Neural cell (in vitro differentiated cells): ENCODE measurements around the gene DCAF11. TPM values are rescaled to one million over a fixed set of nuclear protein-coding genes. Genes with fewer than 3 reads are reported as not detected.
A peak's percentile ranks its signal among the peaks of the same experiment; 100 is the strongest.

Experiments used
- H2AFZ ChIP-seq: fragments of 200-600, 300-800 bp; sonication (generic), shearing (Covaris generic); 2 replicates; pipeline ENCODE4 v1.6.0; 2014; ENCODE audit warnings: low read depth, mild to moderate bottlenecking, antibody characterized with exemption, low read length, moderate library complexity
- H3F3A ChIP-seq: fragments of 200-600 bp; shearing (Covaris generic); 2 replicates; pipeline ENCODE4 v1.6.1; 2016; ENCODE audit warnings: mild to moderate bottlenecking, moderate library complexity, mixed read lengths, antibody characterized with exemption, low read length; ENCODE audit not compliant: insufficient read depth, poor library complexity, severe bottlenecking
- H3K27ac ChIP-seq: fragments of 200-600, 300-800 bp; sonication (generic), shearing (Covaris generic); 2 replicates; pipeline ENCODE4 v1.5.1; 2014; ENCODE audit warnings: mild to moderate bottlenecking, low read length, moderate library complexity
- H3K27me3 ChIP-seq: fragments of 300-800, 200-600 bp; sonication (generic), shearing (Covaris generic); 2 replicates; pipeline ENCODE4 v1.6.0; 2014; ENCODE audit warnings: mild to moderate bottlenecking, low read depth, low read length, moderate library complexity; ENCODE audit not compliant: insufficient read depth
- H3K36me3 ChIP-seq: fragments of 300-800, 200-600 bp; sonication (generic), shearing (Covaris generic); 2 replicates; pipeline ENCODE4 v1.5.1; 2014; ENCODE audit warnings: mild to moderate bottlenecking, antibody characterized with exemption, low read length, moderate library complexity; ENCODE audit not compliant: insufficient read depth
- H3K4me2 ChIP-seq: fragments of 300-800, 200-600 bp; sonication (generic), shearing (Covaris generic); 2 replicates; pipeline ENCODE4 v1.6.0; 2014; ENCODE audit warnings: mild to moderate bottlenecking, low read length
- H3K4me3 ChIP-seq: fragments of 300-800, 200-600 bp; sonication (generic), shearing (Covaris generic); 2 replicates; pipeline ENCODE4 v1.5.1; 2014; ENCODE audit warnings: mild to moderate bottlenecking, low read length, moderate library complexity
- H3K79me2 ChIP-seq: fragments of 200-600 bp; shearing (Covaris generic); replicated peaks from 2 replicates; pipeline ENCODE4 v1.6.0; 2014; ENCODE audit warnings: mild to moderate bottlenecking, low read length, moderate library complexity; ENCODE audit not compliant: insufficient read depth
- H3K9ac ChIP-seq: fragments of 300-800, 200-600 bp; sonication (generic), shearing (Covaris generic); 2 replicates; pipeline ENCODE4 v1.6.1; 2016; ENCODE audit warnings: mild to moderate bottlenecking, low read length, mixed read lengths
- H3K9me2 ChIP-seq: fragments of 200-600 bp; shearing (Covaris generic); 2 replicates; pipeline ENCODE4 v1.6.1; 2016; ENCODE audit warnings: mild to moderate bottlenecking, low read length, mixed read lengths; ENCODE audit not compliant: insufficient read depth
- H3K9me3 ChIP-seq: fragments of 200-600, 300-800 bp; sonication (generic), shearing (Covaris generic); 2 replicates; pipeline ENCODE4 v1.6.1; 2016; ENCODE audit warnings: mild to moderate bottlenecking, mixed run types, low read length, moderate library complexity, mixed read lengths
- H4K20me1 ChIP-seq: fragments of 200-600 bp; shearing (Covaris generic); 2 replicates; pipeline ENCODE4 v1.6.1; 2016; ENCODE audit warnings: mild to moderate bottlenecking, mixed run types; ENCODE audit not compliant: insufficient read depth
- EP300 ChIP-seq: fragments of 450-650 bp; conservative IDR thresholded peaks from 2 replicates; pipeline ENCODE4 v1.6.1; 2014; ENCODE audit warnings: antibody characterized with exemption, mild to moderate bottlenecking, moderate library complexity; ENCODE audit not compliant: poor library complexity, severe bottlenecking
- EZH2 ChIP-seq: fragments of 200-600, 300-800 bp; shearing (Covaris generic), sonication (generic); IDR thresholded peaks from 2 replicates; pipeline ENCODE4 v1.6.1; 2014; ENCODE audit warnings: antibody characterized with exemption, low read length, borderline replicate concordance, mild to moderate bottlenecking; ENCODE audit not compliant: insufficient read depth, poor library complexity, severe bottlenecking
- MXI1 ChIP-seq: fragments of 450-650 bp; conservative IDR thresholded peaks from 2 replicates; pipeline ENCODE4 v1.6.1; 2014; ENCODE audit warnings: antibody characterized with exemption, mild to moderate bottlenecking; ENCODE audit not compliant: poor library complexity, severe bottlenecking
- POLR2AphosphoS5 ChIP-seq: IDR thresholded peaks from 2 replicates; pipeline ENCODE4 v1.6.1; 2012
- RAD21 ChIP-seq: fragments of 450-650 bp; conservative IDR thresholded peaks from 2 replicates; pipeline ENCODE4 v1.6.1; 2014; ENCODE audit warnings: antibody characterized with exemption, mild to moderate bottlenecking, moderate library complexity
- SMC3 ChIP-seq: fragments of 450-650 bp; conservative IDR thresholded peaks from 2 replicates; pipeline ENCODE4 v1.6.1; 2014; ENCODE audit warnings: antibody characterized with exemption, mild to moderate bottlenecking, moderate library complexity; ENCODE audit not compliant: poor library complexity
- TAF1 ChIP-seq: IDR thresholded peaks from 2 replicates; pipeline ENCODE4 v1.6.1; 2012; ENCODE audit warnings: low read depth
- polyA minus RNA-seq: library from RNA; depleted of rRNA, polyadenylated mRNA; stranded (reverse); fragments of >200 nt; gene quantifications from 2 replicates; pipeline ENCODE4 v1.2.3, GENCODE V29; 2014
- polyA plus RNA-seq: library from polyadenylated mRNA; depleted of rRNA; stranded (reverse); fragments of >200 nt; gene quantifications from 2 replicates; pipeline ENCODE4 v1.2.3, GENCODE V29; 2014
- TF ChIP-seq, protein P1 (sequence below): IDR thresholded peaks from 2 replicates; pipeline ENCODE4 v1.6.1; 2012; ENCODE audit warnings: borderline replicate concordance
- TF ChIP-seq, protein P2 (sequence below): fragments of 450-650 bp; IDR thresholded peaks from 2 replicates; pipeline ENCODE4 v1.5.1; 2014; ENCODE audit warnings: antibody characterized with exemption, mild to moderate bottlenecking, moderate library complexity; ENCODE audit not compliant: poor library complexity, severe bottlenecking

Gene DCAF11
- polyA plus RNA-seq (74.5 and 106 TPM in 2 replicates), polyA minus RNA-seq (75.2 and 80.3 TPM in 2 replicates)

DNA sequence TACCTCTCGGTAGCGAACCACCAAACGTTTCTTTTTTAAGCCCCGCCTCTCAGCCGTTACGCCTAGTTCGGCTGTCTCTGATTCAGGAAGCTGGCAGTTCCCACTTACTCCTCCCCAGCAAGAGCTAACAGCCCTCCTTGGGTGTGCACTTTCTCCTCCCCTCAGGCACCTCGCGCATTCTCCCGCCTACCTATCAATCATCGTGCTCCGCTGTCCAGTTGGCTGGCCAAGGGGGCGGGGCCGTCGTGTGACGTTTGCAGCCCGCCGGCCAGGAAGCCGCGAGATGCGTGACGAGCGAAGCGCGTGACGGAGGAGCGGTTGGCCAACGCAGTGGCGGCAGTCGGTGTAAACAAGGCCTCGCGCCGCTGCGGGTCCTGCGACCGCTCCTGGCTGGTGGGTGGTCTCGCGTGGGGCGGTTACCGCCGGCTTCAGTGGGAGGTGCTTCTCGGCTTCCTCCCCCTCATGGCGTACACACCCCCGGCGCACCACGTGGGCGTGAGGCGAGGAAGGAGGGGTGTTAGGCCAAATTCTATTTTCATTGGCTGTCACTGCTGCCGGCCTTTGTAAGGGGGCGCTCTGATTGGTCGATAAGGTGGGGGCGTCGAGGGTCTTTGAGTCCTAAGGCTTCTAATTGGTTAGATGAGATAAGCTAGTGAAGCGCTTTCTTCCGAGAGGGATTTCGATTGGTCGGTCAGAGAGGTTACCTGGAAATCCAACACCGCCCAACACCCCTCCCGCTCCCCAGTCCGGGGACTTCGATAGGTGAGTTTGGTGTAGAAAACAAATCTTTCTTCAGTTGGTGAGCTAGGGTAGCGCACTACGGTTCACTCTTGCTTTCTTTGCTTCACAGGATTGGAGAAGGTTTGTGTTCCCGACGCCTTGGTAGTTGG, at the start of gene DCAF11, which contains the start of gene NRL:
DCAF11 (plus strand) TSS at position 246 of the 890 bp plus-strand sequence. CDS start 818 bp downstream, outside the sequence.
NRL (minus strand) TSS at position 418 of the 890 bp plus-strand sequence. CDS start 32,101 bp downstream, outside the sequence.
- Histone ChIP-seq H4K20me1 (no peaks in the 10 kb centered on the region), H3K36me3 (no peaks in the 10 kb centered on the region), H3F3A (no peaks in the 10 kb centered on the region), H3K9me2 (no peaks in the 10 kb centered on the region), H3K79me2 (peaks cover 10% of the 10 kb centered on the region), H3K27ac (peak within 1 kb of the TSS; percentile 100), H3K27me3 (no peaks in the 10 kb centered on the region), H2AFZ (peak within 1 kb of the TSS; percentile 99), H3K9me3 (no peaks in the 10 kb centered on the region), H3K4me3 (peak within 1 kb of the TSS; percentile 89), H3K9ac (peak within 1 kb of the TSS; percentile 98), H3K4me2 (peak within 1 kb of the TSS; percentile 84)
- TF ChIP-seq, protein P1, sequence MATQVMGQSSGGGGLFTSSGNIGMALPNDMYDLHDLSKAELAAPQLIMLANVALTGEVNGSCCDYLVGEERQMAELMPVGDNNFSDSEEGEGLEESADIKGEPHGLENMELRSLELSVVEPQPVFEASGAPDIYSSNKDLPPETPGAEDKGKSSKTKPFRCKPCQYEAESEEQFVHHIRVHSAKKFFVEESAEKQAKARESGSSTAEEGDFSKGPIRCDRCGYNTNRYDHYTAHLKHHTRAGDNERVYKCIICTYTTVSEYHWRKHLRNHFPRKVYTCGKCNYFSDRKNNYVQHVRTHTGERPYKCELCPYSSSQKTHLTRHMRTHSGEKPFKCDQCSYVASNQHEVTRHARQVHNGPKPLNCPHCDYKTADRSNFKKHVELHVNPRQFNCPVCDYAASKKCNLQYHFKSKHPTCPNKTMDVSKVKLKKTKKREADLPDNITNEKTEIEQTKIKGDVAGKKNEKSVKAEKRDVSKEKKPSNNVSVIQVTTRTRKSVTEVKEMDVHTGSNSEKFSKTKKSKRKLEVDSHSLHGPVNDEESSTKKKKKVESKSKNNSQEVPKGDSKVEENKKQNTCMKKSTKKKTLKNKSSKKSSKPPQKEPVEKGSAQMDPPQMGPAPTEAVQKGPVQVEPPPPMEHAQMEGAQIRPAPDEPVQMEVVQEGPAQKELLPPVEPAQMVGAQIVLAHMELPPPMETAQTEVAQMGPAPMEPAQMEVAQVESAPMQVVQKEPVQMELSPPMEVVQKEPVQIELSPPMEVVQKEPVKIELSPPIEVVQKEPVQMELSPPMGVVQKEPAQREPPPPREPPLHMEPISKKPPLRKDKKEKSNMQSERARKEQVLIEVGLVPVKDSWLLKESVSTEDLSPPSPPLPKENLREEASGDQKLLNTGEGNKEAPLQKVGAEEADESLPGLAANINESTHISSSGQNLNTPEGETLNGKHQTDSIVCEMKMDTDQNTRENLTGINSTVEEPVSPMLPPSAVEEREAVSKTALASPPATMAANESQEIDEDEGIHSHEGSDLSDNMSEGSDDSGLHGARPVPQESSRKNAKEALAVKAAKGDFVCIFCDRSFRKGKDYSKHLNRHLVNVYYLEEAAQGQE, result peak; percentile 6
- TF ChIP-seq MXI1 (peak; percentile 92), POLR2AphosphoS5 (peak; percentile 87), RAD21 (no peak), SMC3 (no peak), EP300 (peak; percentile 86), EZH2 (no peak), TAF1 (peak; percentile 28)
- TF ChIP-seq, protein P2, sequence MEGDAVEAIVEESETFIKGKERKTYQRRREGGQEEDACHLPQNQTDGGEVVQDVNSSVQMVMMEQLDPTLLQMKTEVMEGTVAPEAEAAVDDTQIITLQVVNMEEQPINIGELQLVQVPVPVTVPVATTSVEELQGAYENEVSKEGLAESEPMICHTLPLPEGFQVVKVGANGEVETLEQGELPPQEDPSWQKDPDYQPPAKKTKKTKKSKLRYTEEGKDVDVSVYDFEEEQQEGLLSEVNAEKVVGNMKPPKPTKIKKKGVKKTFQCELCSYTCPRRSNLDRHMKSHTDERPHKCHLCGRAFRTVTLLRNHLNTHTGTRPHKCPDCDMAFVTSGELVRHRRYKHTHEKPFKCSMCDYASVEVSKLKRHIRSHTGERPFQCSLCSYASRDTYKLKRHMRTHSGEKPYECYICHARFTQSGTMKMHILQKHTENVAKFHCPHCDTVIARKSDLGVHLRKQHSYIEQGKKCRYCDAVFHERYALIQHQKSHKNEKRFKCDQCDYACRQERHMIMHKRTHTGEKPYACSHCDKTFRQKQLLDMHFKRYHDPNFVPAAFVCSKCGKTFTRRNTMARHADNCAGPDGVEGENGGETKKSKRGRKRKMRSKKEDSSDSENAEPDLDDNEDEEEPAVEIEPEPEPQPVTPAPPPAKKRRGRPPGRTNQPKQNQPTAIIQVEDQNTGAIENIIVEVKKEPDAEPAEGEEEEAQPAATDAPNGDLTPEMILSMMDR, result no peak

DNA sequence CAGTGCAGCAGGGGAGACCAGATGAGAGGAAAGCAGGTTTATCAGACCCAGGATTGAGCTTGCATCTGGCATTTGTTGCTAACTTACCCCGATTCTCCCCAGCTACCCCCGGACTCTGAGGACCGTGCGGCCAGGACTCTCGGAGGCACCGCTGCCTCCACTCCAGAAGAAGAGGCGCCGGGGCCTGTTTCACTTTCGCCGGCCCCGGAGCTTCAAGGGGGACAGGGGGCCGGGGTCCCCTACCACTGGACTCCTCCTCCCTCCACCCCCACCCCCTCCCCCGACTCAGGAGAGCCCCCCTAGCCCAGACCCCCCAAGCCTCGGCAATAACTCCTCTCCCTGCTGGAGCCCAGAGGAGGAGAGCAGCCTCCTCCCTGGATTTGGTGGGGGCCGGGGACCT, 49.7 kb upstream of the DCAF11 start:
- TF ChIP-seq, protein P1, result no peak
- TF ChIP-seq EZH2 (no peak), MXI1 (no peak), EP300 (no peak)
- no peak overlapping the region for H3K4me3 ChIP-seq
- H3K9me2 ChIP-seq, result no peaks in the 10 kb centered on the region

More for the DNA sequence above, 49.7 kb upstream of the DCAF11 start:
- Histone ChIP-seq H3K27me3 (no peaks in the 10 kb centered on the region), H2AFZ (no peak overlapping the region), H3K27ac (no peak overlapping the region), H4K20me1 (no peaks in the 10 kb centered on the region), H3K9me3 (no peaks in the 10 kb centered on the region), H3K9ac (no peak overlapping the region), H3K79me2 (no peaks in the 10 kb centered on the region), H3K36me3 (no peaks in the 10 kb centered on the region), H3F3A (no peaks in the 10 kb centered on the region), H3K4me2 (no peak overlapping the region)
